Measurements from ENCODE around the gene COLGALT1.
"Not testable (repeated sequence)": the region's sequence is repeated elsewhere in the genome, so short reads cannot be mapped to it uniquely, and the experiment has no call there.

Gene COLGALT1

GRCh38 chr19:17562561-17562960, 7.1 kb downstream of the COLGALT1 start:
- no peak for FAIRE-seq

GRCh38 chr19:17564781-17565180, 9.3 kb downstream of the COLGALT1 start:
- no peak for FAIRE-seq

- no peak for FAIRE-seq
Measured at GRCh38 chr19:17565611-17566010, 10.2 kb downstream of the COLGALT1 start.

DNA sequence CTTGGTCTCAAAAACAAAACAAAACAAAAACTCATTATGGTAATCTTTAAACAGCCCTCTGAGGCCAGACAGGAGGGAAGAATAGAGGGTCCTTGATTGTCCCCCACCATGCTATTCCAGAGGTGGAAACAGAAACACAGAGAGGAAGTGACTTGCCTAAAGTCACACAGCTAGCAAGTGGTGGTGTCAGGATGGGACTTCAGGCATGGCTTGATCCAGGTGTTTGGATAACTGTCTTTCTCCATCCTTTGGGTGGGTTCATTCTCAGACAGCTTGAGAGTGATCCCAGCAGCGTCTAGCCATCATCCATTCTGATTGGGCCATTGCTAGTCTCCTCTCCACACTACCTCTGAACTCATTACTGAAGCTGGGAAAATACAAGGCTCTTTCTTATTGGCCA, 12.5 kb downstream of the COLGALT1 start:
- no peak for FAIRE-seq

DNA sequence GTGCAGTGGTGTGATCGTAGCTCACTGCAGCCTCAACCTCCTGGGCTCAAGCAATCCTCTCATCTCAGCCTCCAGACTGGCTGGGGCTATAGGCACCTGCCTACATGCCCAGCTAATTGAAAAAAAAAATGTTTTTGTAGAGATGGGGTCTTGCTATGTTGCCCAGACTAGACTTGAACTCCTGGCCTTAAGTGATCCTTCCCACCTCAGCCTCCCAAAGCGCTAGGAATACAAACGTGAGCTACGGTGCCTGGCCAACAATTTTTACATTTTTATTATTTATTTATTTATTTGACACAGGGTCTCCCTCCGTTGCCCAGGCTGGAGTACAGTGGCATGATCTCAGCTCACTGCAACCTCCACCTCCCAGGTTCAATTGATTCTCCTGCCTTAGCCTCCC, 14.8 kb downstream of the COLGALT1 start:
- not testable (repeated sequence) for FAIRE-seq

- no peak for FAIRE-seq
Measured at GRCh38 chr19:17570791-17571190, 15.3 kb downstream of the COLGALT1 start.

- no peak for FAIRE-seq
Measured at GRCh38 chr19:17572638-17573037, 17.2 kb downstream of the COLGALT1 start.

DNA sequence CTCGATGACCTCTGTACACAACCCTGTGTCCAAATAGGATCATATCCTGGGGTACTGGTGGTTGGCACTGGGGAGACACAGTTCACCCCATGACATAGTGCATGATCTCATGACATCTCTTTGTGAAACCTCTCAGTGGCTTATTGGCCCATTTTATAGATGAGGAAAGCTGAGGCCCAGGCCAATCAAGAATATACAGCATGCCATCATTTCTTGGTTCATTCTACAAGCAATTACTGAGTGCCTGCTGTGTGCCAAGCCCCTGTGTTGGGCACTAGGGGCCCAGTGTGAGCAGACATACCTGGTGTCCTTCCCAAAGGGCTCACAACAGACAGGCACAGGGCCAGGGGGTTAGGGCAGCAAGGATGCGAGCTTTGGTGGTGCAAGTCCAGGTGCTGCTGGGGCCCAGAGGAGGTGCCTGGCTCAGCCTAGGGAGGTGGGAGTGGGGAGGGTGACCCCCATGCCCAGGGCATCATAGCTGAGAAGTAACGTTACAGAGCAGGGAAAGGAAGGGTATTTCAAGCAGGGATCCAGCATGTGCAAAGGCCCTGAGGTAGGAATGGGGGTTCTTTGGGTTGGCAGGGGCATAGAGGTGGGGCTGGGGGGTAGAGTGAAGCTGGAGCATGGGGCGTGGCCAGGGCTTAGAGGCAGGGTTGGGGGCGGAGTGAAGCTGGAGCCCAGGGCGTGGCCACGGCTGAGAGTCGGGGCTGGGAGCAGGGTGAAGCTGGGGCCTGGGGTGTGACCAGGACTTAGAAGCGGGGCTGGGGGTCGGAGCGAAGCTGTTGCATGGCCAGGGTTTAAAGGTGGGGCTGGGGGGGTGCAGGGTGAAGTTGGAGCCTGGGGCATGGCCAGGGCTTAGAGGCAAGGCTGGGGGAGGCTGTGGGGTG, 20.7 kb downstream of the COLGALT1 start:
- FAIRE-seq: no peak

- no peak for FAIRE-seq
Measured at GRCh38 chr19:17576758-17577456, 21.5 kb downstream of the COLGALT1 start.

DNA sequence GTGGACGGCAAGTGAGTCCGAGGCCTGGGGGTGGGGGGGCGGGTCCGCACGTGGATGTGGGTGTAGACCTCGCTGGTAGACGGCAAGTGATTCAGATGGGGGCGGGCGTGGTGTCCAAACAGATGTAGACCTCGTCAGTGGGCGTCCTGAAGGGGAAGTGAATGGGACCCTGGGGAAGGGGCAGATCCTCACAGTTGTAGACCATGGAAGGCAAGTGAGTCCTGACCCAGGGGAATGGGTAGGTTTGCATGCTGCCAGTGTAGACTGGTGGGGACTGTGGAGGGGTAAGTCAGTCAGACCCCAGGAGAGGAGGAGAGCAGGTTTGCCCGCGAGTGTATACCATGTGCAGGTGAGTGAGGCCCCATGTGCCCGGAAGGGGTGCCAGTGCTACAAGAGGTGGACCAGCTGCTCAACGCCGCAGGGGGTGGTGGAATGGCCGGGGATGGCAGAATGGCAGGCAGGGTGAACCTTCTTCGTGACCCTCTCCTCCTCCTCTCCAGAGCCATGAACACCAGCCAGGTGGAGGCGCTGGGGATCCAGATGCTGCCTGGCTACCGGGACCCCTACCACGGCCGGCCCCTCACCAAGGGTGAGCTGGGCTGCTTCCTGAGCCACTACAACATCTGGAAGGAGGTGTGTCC, 22.1 kb downstream of the COLGALT1 start:
- FAIRE-seq: no peak

DNA sequence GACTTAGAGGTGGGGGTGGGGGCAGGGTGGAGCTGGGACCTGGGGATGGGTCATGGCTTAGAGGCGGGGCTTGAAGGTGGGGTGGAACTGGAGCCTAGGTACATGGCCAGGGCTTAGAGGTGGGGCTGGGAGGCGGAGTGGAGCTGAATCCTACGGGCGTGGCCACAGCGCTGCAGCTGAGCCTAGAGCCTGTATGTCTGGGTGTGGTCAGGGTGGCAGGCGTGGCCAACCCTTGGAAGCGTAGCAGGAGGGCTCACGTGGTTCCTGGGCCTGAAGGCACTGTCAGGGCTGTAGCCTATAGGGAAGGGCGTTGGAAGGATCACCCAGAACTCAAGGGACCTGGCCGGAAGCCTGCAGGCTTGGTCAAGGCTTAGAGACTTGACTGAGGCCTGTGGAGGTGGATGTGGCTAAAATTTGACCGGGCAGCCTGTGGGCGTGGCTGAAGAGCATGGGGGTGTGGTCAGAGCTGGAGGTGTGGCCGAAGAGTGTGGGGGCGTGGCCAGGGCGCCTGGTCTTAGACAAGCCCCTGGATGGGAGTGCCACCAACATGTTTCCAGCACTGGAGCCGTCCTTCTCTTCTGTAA, 24.3 kb downstream of the COLGALT1 start:
- no peak for FAIRE-seq

DNA sequence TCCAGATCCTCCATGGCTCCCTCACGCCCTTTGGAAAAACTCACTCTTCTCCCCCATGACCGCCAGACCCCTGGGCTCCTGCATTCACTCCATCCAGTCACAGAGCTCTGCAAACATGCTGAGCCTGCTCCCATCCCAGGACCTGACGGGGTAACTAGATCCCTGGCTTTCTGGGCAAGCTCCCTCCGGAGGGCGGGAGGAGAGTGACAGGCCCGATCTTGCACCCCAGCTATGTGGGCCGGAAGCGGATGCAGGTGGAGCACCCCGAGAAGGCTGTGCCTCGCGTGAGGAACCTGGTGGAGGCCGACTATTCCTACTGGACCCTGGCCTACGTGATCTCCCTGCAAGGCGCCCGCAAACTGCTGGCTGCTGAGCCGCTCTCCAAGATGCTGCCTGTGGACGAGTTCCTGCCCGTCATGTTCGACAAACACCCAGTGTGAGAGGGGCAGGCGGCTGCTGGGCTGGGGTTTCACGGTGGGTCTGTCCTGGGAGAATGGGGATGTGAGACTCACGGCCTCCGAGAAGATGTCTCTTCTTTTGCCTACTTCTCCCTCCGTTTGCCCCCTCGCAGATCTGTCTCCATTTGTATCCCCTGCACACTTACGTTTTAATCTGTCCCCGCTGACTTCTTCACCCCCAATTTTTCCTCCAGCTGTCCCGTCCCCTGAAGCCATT, 25.2 kb downstream of the COLGALT1 start:
- FAIRE-seq: no peak

DNA sequence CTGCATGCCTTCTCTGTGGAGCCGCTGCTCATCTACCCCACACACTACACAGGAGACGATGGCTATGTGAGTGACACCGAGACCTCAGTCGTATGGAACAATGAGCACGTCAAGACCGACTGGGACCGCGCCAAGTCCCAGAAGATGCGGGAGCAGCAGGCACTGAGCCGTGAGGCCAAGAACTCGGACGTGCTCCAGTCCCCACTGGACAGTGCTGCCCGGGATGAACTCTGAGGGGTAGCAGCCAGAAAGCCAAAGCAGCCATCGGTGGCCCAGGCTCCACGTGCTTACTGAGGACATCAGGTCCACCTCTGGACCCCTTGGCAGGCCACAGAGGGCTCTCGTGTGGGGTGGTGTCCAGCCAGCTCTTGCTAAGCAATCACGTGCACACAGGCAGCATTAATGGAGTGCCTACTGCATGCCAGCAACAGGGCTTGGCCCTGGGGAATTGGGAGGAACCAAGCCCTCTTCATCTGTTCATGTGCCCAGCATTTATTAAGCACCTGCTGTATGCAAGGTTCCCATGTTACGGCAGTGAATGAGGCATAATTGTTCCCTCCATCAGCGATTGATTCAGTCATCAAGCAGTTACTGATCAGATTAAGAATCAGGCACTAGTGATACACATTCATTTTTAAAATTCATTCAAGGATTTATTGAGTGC, 25.9 kb downstream of the COLGALT1 start:
- no peak for FAIRE-seq

- FAIRE-seq: no peak
Measured at GRCh38 chr19:17582613-17583012, 27.2 kb downstream of the COLGALT1 start.

DNA sequence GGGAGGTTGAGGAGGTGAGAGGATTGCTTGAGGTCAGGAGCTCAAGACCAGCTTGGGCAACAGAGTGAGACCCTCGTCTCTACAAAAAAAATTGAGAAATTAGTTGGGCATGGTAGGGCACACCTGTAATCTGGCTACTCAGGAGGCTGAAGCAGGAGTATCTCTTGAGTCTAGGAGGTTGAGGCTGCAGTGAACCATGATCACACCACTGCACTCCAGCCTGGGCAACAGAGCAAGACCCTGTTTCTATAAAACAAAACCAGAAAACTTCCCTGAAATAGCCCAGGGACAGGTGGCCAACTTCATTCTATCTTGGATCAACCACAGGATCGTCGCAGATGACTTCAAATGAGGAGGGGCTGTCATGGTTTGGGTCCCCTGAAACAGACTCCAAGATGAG, 28.7 kb downstream of the COLGALT1 start:
- FAIRE-seq: no peak

GRCh38 chr19:17585395-17585794, 29.9 kb downstream of the COLGALT1 start:
- not testable (repeated sequence) for FAIRE-seq

DNA sequence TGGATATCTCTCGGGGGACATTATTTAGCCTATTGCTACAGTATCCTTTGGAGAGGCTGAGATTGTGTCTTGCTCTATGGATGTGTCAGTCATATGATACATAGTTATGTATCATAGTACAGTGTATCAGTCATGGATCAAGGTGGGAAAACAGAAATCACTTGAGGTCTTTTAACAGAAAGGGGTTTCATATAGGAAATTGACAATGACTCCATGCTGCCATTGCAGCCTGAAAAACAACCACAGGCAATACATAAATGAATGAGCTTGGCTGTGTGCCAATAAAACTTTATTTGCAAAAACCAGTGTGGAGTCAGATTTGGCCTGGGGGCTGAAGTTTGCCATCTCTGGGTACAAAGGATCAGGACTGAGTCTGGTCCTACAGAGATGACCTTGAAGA, 35.4 kb downstream of the COLGALT1 start:
- FAIRE-seq: no peak

DNA sequence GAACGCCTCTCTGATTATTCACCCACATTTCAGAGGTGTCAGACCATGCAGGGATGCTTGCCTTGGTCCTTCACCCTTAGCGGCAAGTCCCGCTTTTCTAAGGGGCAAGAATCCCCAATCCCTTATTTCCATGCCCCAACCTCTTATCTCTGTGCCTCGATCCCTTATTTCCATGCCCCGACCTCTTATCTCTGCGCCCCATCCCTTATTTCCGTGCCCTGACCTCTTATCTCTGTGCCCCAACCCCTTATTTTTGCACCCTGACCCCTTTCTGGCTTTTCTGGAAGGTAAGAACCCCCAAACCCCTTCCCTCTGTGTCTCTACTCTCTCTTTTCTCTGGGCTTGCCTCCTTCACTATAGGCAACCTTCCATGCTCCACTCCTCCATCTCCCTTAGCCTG, 38.8 kb downstream of the COLGALT1 start:
- not testable (repeated sequence) for FAIRE-seq

DNA sequence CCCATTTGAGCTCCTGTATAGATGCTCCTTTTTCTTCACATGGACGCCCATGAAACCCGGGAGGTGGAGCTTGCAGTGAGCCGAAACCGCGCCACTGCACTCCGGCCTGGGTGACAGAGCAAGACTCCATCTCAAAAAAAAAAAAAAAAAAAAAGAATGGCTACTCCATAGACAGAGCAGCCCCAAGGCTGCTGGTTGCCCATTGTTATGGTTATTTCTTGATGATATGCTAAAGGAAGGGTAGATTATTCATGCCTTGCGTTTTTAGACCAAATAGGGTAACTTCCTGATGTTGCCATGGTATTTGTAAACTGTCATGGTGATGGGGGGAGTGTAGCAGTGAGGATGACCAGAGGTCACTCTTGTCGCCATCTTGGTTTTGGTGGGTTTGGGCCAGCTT, 42.6 kb downstream of the COLGALT1 start:
- FAIRE-seq: not testable (repeated sequence)

- FAIRE-seq: no peak
Measured at GRCh38 chr19:17598953-17599352, 43.5 kb downstream of the COLGALT1 start.

DNA sequence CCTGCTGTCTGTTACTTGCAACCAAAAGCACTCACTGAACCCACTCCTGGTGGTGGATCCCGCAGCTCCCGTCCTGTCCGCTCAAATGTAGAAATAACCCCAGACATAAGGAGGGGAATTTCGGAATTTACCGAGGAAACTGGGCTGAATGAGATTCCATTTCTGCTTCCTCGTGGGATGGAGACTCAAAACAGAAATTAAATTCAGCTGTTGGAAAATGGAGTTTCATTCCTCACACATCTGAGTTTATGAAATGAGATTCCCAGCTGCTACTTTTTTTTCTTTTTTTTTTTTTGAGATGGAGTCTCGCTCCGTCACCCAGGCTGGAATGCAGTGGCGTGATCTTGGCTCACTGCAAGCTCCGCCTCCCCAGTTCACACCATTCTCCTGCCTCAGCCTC, 44.3 kb downstream of the COLGALT1 start:
- no peak for FAIRE-seq

GRCh38 chr19:17601683-17602082, 46.2 kb downstream of the COLGALT1 start:
- FAIRE-seq: no peak

Measured in islet of Langerhans (tissue), 1 donor.